GM12878 (cell line): ENCODE data around the gene PPP1R37. TPM values are rescaled to one million over a fixed set of nuclear protein-coding genes. Genes with fewer than 3 reads are reported as not detected.

Experiments
- ATAC-seq: fragments of 200-7000 bp; cut with Tn5 transposase; 3 replicates; pipeline ENCODE4 v1.9.1; 2020; ENCODE audit warnings: mild to moderate bottlenecking, moderate library complexity
- BruUV-seq: library from RNA; stranded (reverse); fragments of 400-500 nt; replicated peaks from 2 replicates; lab custom pipeline; 2021; lab: Mats Ljungman, UMichigan
- CTCF ChIA-PET: fragments of 300-600 bp; sonication (Branson Sonifier 250); formaldehyde crosslinking; extraction: SDS; loops from one replicate; lab custom pipeline; 2021; ENCODE audit warnings: inconsistent platforms; lab: Yijun Ruan, JAX
- POLR2A ChIA-PET: fragments of 350-600 bp; formaldehyde crosslinking; extraction: SDS; loops from one replicate; lab custom pipeline; 2021; ENCODE audit warnings: inconsistent platforms; lab: Charles Lee
- RAD21 ChIA-PET: fragments of 300-600 bp; sonication (Branson Sonifier 250); formaldehyde crosslinking; loops from one replicate; lab custom pipeline; 2023; ENCODE audit warnings: antibody characterized with exemption; ENCODE audit not compliant: unreplicated experiment; lab: Charles Lee
- SMC1A ChIA-PET: fragments of 300-600 bp; sonication (Branson Sonifier 250); formaldehyde crosslinking; loops from one replicate; lab custom pipeline; 2023; ENCODE audit not compliant: unreplicated experiment, uncharacterized antibody; lab: Charles Lee
- DNase-seq: peaks from one replicate; pipeline ENCODE4 v3.0.0-alpha.2; 2011; ENCODE audit warnings: low read depth, low spot score
- FAIRE-seq: peaks from 3 replicates; lab custom pipeline; 2011; peaks lifted over from hg19 to GRCh38; lab: Jason Lieb, UNC
- H2AFZ ChIP-seq: 2 replicates; pipeline ENCODE4 v1.6.0; 2011; ENCODE audit warnings: low read depth, low read length, control low read depth; ENCODE audit not compliant: control insufficient read depth
- H3K27ac ChIP-seq: 2 replicates; pipeline ENCODE4 v1.5.1; 2011; ENCODE audit warnings: control low read depth; ENCODE audit not compliant: control insufficient read depth, insufficient read depth
- H3K27me3 ChIP-seq, 2 experiments: replicated peaks in 1 of 2; 2 replicates each; pipeline versions ENCODE4 v1.6.0 to v1.6.1; 2011; ENCODE audit warnings: low read length in 1 of 2; ENCODE audit not compliant: control insufficient read depth in 2 of 2, insufficient read depth in 2 of 2
- H3K36me3 ChIP-seq, 2 experiments: 2 replicates each; pipeline ENCODE4 v1.5.1; 2011; ENCODE audit warnings: low read length in 1 of 2; ENCODE audit not compliant: control insufficient read depth in 2 of 2, insufficient read depth in 2 of 2
- H3K4me1 ChIP-seq: 2 replicates; pipeline ENCODE4 v1.6.1; 2011; ENCODE audit warnings: mild to moderate bottlenecking, low read length, moderate library complexity, mixed read lengths; ENCODE audit not compliant: control insufficient read depth, insufficient read depth
- H3K4me2 ChIP-seq: 2 replicates; pipeline ENCODE4 v1.6.0; 2011; ENCODE audit warnings: control low read depth; ENCODE audit not compliant: control insufficient read depth, insufficient read depth
- H3K4me3 ChIP-seq: fragments of 200-600 bp; sonication (generic); 2 replicates; pipeline ENCODE4 v1.5.1; 2016
- H3K79me2 ChIP-seq: 2 replicates; pipeline ENCODE4 v1.6.0; 2011; ENCODE audit warnings: low read length; ENCODE audit not compliant: control insufficient read depth, insufficient read depth
- H3K9ac ChIP-seq: 2 replicates; pipeline ENCODE4 v1.8.0; 2011; ENCODE audit warnings: low read length, control low read depth, mixed read lengths; ENCODE audit not compliant: control insufficient read depth, insufficient read depth
- H3K9me3 ChIP-seq: replicated peaks from 3 replicates; pipeline ENCODE4 v1.5.1; 2011; ENCODE audit warnings: mild to moderate bottlenecking, low read length; ENCODE audit not compliant: control insufficient read depth, insufficient read depth
- H4K20me1 ChIP-seq: 2 replicates; pipeline ENCODE4 v1.6.0; 2011; ENCODE audit not compliant: control insufficient read depth, insufficient read depth
- ASH2L ChIP-seq: fragments of 300-600, 200-600 bp; sonication (generic); IDR thresholded peaks from 2 replicates; pipeline ENCODE4 v1.6.1; 2017; ENCODE audit warnings: low read depth, mild to moderate bottlenecking, borderline replicate concordance
- ATF3 ChIP-seq: IDR thresholded peaks from 2 replicates; pipeline ENCODE4 v1.6.1; 2011; ENCODE audit warnings: low read depth, mild to moderate bottlenecking, low read length, moderate library complexity, borderline replicate concordance; ENCODE audit errors: extremely low read depth
- BHLHE40 ChIP-seq, 2 experiments: fragments of 450-650 bp in 1 of 2; IDR thresholded peaks; 2 replicates each; pipeline ENCODE4 v1.6.1; 2011 to 2017; ENCODE audit warnings: low read depth in 2 of 2, borderline replicate concordance in 1 of 2, improper control_type of control experiment in 1 of 2, low read length in 1 of 2, mild to moderate bottlenecking in 1 of 2
- CHD2 ChIP-seq: IDR thresholded peaks from 2 replicates; pipeline ENCODE4 v1.6.1; 2011; ENCODE audit warnings: low read depth, low read length, improper control_type of control experiment, borderline replicate concordance
- FOXM1 ChIP-seq: IDR thresholded peaks from 2 replicates; pipeline ENCODE4 v1.6.1; 2012; ENCODE audit warnings: low read depth, mild to moderate bottlenecking, inconsistent platforms, low read length, moderate library complexity
- HCFC1 ChIP-seq: fragments of 150-350 bp; IDR thresholded peaks from 2 replicates; pipeline ENCODE4 v1.6.1; 2014; ENCODE audit warnings: low read length
- HDGF ChIP-seq: fragments of 450-650 bp; IDR thresholded peaks from 2 replicates; pipeline ENCODE4 v1.6.1; 2016; ENCODE audit warnings: antibody characterized with exemption
- MEF2B ChIP-seq: fragments of 450-650 bp; IDR thresholded peaks from 2 replicates; pipeline ENCODE4 v1.6.1; 2018; ENCODE audit warnings: mild to moderate bottlenecking, moderate library complexity; ENCODE audit not compliant: partially characterized antibody, poor library complexity, severe bottlenecking
- MYC ChIP-seq: IDR thresholded peaks from 2 replicates; pipeline ENCODE4 v1.6.1; 2011; ENCODE audit warnings: mild to moderate bottlenecking, low read length, moderate library complexity, inconsistent platforms; ENCODE audit not compliant: insufficient read depth, insufficient replicate concordance, insufficient read length, severe bottlenecking
- PAX8 ChIP-seq: fragments of 450-650 bp; IDR thresholded peaks from 2 replicates; pipeline ENCODE4 v1.6.1; 2017; ENCODE audit warnings: mild to moderate bottlenecking, moderate library complexity
- POLR2AphosphoS2 ChIP-seq: IDR thresholded peaks from 2 replicates; pipeline ENCODE4 v1.6.1; 2011; ENCODE audit warnings: low read depth, mild to moderate bottlenecking, low read length, improper control_type of control experiment, moderate library complexity
- STAT1 ChIP-seq: fragments of 450-650 bp; conservative IDR thresholded peaks from 2 replicates; pipeline ENCODE4 v1.6.1; 2014; ENCODE audit warnings: antibody characterized with exemption, mild to moderate bottlenecking
- STAT3 ChIP-seq: IDR thresholded peaks from 2 replicates; pipeline ENCODE4 v1.6.1; 2011; ENCODE audit warnings: low read depth, low read length, improper control_type of control experiment
- SUZ12 ChIP-seq: fragments of 200-600 bp; sonication (generic); IDR thresholded peaks from one replicate; pipeline ENCODE4 v1.6.1; 2018; ENCODE audit warnings: antibody characterized with exemption, mild to moderate bottlenecking; ENCODE audit not compliant: unreplicated experiment
- TARDBP ChIP-seq: IDR thresholded peaks from 2 replicates; pipeline ENCODE4 v1.6.1; 2016; ENCODE audit warnings: borderline replicate concordance
- WRNIP1 ChIP-seq: IDR thresholded peaks from 2 replicates; pipeline ENCODE4 v1.6.1; 2011; ENCODE audit warnings: low read depth, low read length, improper control_type of control experiment, borderline replicate concordance
- ZNF207 ChIP-seq: fragments of 450-650 bp; IDR thresholded peaks from 2 replicates; pipeline ENCODE4 v1.6.1; 2014; ENCODE audit warnings: antibody characterized with exemption, mild to moderate bottlenecking, borderline replicate concordance
- ZNF24 ChIP-seq: fragments of 450-650 bp; IDR thresholded peaks from 2 replicates; pipeline ENCODE4 v1.6.1; 2017; ENCODE audit warnings: antibody characterized with exemption, mild to moderate bottlenecking
- ZSCAN29 ChIP-seq: fragments of 450-650 bp; IDR thresholded peaks from 2 replicates; pipeline ENCODE4 v1.6.1; 2017; ENCODE audit warnings: mild to moderate bottlenecking, moderate library complexity
- WGBS: methylation state at CpG from one replicate; pipeline ENCODE4 v1.1.6; 2016; ENCODE audit warnings: low lambda C conversion rate; ENCODE audit not compliant: insufficient replicate concordance, insufficient coverage; ENCODE audit errors: missing lambda C conversion rate; 5-methylcytosine and 5-hydroxymethylcytosine counted together
- in situ Hi-C: fragments of 300-500 bp; cut with MboI; formaldehyde crosslinking; loops from 9 replicates; pipeline ENCODE4 v1.14.3; 2018; ENCODE audit warnings: mixed read lengths
- intact Hi-C: fragments of 100-400 bp; cut with micrococcal nuclease; formaldehyde crosslinking; loops from one replicate; pipeline ENCODE4 v1.14.2; 2022; ENCODE audit not compliant: unreplicated experiment
- polyA plus RNA-seq, 11 experiments: library from polyadenylated mRNA; depleted of rRNA in 4 of 11; unstranded in 6 of 11; stranded (reverse) in 5 of 11; fragments of >200 nt; fragmentation: Nextera tagmentation in 4 of 11; fragmentation: Illumina TruSeq in 1 of 11; extraction: Ambion mirVana in 4 of 11; extraction: Trizol in 1 of 11; gene quantifications; 1 replicate in 1 of 11; 2 replicates in 10 of 11; pipeline versions ENCODE4 v1.2.1 to v1.2.3, GENCODE V29; 2011 to 2016; ENCODE audit warnings: inconsistent platforms in 2 of 11, missing spikeins in 2 of 11, low read depth in 1 of 11
- total RNA-seq, 4 experiments: library from RNA; depleted of rRNA in 3 of 4; stranded (reverse); fragments of >200 nt in 3 of 4; fragmentation: Illumina TruSeq in 1 of 4; extraction: Trizol in 1 of 4; gene quantifications; 2 replicates each; pipeline versions ENCODE4 v1.2.1 to v1.2.3, GENCODE V29; 2013 to 2021
- TF ChIP-seq, protein P1 (sequence below): fragments of 450-650 bp; IDR thresholded peaks from 2 replicates; pipeline ENCODE4 v1.6.1; 2017; ENCODE audit warnings: mild to moderate bottlenecking

The PPP1R37 gene
- total and polyA plus RNA-seq, 10 of the 15 experiments (the other 5 are each of a cell fraction or from before 2014, with no cell fraction given) = 0.09 to 21.3 (median 5.1) TPM; not detected in 1

GRCh38 chr19:45178262-45179071 lies 85.5 kb downstream of the PPP1R37 start, which contains the start of gene BLOC1S3:
BLOC1S3 (plus strand) TSS chr19:45178784; CDS start chr19:45179297, 513 bp downstream.
- POLR2A ChIA-PET = interaction anchor here (0.5 to 3.8 kb wide), 21 partner anchors 9 to 514 kb away, joined by 3 to 33 read pairs (median 5); partner anchors contain the start of genes CLASRP, CLPTM1, PPP1R37 and QPCTL
- H3K9ac ChIP-seq = peak within 1 kb of the TSS; percentile 81
- CTCF ChIA-PET = interaction anchor here (0.5 to 2.9 kb wide), 19 partner anchors 9 to 395 kb away, joined by 3 to 19 read pairs (median 5); partner anchors contain the start of genes CLASRP and PPP1R37
- H3K27ac ChIP-seq = peak within 1 kb of the TSS; percentile 79
- WGBS = under 1% methylated on average over 51 of the region's 51 CpGs
- DNase-seq (peak; percentile 100), ATAC-seq (peak; percentile 89), FAIRE-seq (peak; percentile 100)
- H3K36me3 ChIP-seq = peaks cover 0 to 6% of the 10 kb centered on the region in 2 experiments; a peak in 2 of 4 replicates
- H2AFZ ChIP-seq = peak within 1 kb of the TSS; percentile 78
- SMC1A ChIA-PET = interaction anchor here (0.7 to 2.9 kb wide), 11 partner anchors 9 to 300 kb away, joined by 3 to 17 read pairs (median 4); partner anchors contain the start of gene PPP1R37
- RAD21 ChIA-PET = interaction anchor here (0.6 to 2.5 kb wide), 23 partner anchors 9 to 704 kb away, joined by 3 to 21 read pairs (median 4); partner anchors contain the start of genes PPP1R37, RELB and TOMM40
- peak within 1 kb of the TSS; percentile 96 for H3K4me3 ChIP-seq
- H3K4me1 ChIP-seq = peaks cover 25% of the 10 kb centered on the region
- in situ Hi-C loops (no loop called here), intact Hi-C loops (loop anchor here (5.0 kb wide), 2 partner anchors 86 to 101 kb away; partner anchors contain the start of genes GEMIN7, PPP1R37 and ZNF296)
- H3K27me3 ChIP-seq = no peaks in the 10 kb centered on the region
- no TSS peak for BruUV-seq
- peaks cover 39% of the 10 kb centered on the region for H3K79me2 ChIP-seq
- H3K4me2 ChIP-seq = peak within 1 kb of the TSS; percentile 88
- no peaks in the 10 kb centered on the region for H4K20me1 ChIP-seq
- no peaks in the 10 kb centered on the region for H3K9me3 ChIP-seq
- TF ChIP-seq, protein P1, sequence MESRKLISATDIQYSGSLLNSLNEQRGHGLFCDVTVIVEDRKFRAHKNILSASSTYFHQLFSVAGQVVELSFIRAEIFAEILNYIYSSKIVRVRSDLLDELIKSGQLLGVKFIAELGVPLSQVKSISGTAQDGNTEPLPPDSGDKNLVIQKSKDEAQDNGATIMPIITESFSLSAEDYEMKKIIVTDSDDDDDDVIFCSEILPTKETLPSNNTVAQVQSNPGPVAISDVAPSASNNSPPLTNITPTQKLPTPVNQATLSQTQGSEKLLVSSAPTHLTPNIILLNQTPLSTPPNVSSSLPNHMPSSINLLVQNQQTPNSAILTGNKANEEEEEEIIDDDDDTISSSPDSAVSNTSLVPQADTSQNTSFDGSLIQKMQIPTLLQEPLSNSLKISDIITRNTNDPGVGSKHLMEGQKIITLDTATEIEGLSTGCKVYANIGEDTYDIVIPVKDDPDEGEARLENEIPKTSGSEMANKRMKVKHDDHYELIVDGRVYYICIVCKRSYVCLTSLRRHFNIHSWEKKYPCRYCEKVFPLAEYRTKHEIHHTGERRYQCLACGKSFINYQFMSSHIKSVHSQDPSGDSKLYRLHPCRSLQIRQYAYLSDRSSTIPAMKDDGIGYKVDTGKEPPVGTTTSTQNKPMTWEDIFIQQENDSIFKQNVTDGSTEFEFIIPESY = no peak
- TF ChIP-seq CHD2 (peak; percentile 88), WRNIP1 (no peak), BHLHE40 (IDR thresholded peaks at IDR 0.05; ENCODE audit: borderline replicate concordance in 1 of 2, low read depth in 2 of 2, low read length in 1 of 2) (peak; percentile 91 to 96), HDGF (peak; percentile 98), TARDBP (no peak), ASH2L (no peak), ZNF207 (no peak), MEF2B (peak; percentile 81), ATF3 (no peak; the same call in 1 of the 2 replicates), HCFC1 (peak; percentile 34), ZNF24 (no peak), PAX8 (no peak), POLR2AphosphoS2 (0 out of 2 replicates have a peak, but pooled peaks have one; percentile 65), ZSCAN29 (no peak), FOXM1 (no peak), SUZ12 (no peak), STAT3 (no peak), STAT1 (no peak), MYC (peak; percentile 77)
